HG02885 (cell line): Measurements from ENCODE around the gene OOSP2.

Experiments
- ATAC-seq: cut with Tn5 transposase; IDR thresholded peaks from one replicate; pipeline ENCODE4 v1.9.1; 2021; ENCODE audit warnings: mild to moderate bottlenecking; ENCODE audit not compliant: unreplicated experiment, poor library complexity

Gene OOSP2

DNA sequence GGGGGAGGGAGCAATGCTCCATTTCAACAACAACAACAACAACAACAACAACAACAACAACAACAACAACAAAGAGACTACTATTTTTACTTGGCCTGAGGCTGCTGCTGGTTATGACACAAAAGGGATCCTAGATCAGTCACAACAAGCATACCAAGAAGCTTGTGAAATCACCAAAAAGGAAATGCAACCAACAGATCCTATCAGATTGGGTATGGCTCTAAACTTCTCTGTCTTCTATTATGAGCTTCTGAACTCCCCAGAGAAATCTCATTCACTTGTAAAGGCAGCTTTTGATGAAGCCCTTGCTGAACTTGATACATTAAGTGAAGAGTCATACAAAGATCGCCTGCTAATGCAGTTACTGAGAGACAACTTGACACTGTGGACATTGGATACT, 37.8 kb downstream of the OOSP2 start:
- no peak for ATAC-seq

DNA sequence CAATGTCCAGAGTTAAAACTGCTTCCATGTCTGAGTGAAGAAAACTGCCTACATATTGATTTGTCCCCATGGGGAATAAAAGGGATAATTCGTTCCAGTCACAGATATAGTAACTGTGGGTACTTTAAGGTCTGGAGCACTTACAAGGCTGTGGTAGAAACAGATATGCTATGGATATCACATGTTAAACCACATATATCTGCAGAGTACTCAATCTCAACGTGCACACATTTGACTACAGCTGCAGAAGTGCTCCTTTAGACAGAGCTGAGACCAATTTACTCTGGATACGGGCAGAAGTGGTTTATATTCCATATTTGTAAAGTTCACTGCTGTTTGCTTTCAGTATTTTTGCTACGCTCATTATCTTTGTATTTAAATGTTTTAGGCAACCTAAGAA, 38.5 kb downstream of the OOSP2 start:
- ATAC-seq, result no peak

DNA sequence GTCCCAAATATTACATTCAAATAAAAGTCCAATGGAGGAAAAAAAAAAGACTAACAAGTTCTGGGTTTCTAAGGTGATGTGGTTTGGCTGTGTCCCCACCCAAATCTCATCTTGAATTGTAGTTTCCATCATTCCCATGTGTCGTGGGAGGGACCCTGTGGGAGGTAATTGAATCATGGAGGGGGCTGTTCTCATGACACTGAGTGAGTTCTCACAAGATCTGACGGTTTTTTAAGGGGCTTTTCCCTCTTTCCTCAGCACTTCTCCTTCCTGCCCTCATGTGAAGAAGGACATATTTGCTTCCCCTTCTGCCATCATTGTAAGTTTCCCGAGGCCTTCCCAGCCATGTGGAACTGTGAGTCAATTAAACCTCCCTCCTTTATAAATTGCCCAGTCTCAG, 40.3 kb downstream of the OOSP2 start:
- ATAC-seq, result no peak

DNA sequence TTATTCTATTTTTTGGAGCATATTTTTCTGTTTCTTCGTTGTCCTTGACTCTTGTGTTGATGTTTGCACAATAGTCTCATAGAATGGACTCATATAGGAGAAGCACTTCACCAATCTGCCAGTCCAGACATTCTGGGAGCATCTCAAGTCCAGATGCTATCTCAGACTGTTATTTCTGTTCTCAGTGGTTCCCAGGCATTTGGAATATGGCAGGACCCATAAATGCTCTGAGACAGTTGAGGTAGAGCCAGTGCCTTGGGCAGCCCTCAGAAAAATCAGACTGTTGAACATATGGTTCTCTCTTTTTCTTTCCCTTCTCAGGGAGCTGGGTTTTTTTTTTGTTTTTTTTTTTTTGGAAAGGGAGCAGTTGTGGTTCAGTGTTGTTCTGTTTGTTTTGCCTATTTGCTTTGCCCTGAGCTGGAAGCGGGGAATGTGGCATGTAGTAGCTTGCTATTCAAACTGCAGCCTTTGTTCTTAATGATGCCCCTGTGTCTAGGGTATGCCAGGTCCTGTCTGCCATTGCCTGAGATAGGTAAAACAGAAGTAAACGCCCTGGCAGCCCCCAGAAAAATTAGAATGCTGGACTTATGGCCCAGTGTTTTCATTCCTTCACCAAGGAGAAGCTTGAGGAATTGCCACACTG, 44.5 kb downstream of the OOSP2 start:
- no peak for ATAC-seq

DNA sequence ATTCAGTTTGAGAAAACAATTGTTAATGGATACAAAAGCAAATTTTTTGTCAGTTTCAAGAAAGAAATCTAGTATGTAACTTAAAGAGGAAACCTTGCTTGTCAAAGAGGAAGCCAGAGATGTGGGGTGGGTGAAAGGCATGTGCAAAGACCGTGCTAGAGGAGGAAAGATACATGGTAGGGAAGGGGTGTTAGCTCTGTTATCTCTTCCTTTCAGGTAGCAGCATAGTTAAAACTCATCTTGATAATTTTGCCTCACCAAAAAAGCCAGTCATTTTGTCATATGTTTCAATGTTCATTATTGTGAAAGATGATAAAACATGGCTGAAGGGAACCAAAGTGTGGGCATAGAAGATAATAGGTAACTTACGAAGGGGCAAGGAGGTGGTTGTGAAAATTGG, 45.7 kb downstream of the OOSP2 start:
- no peak for ATAC-seq

DNA sequence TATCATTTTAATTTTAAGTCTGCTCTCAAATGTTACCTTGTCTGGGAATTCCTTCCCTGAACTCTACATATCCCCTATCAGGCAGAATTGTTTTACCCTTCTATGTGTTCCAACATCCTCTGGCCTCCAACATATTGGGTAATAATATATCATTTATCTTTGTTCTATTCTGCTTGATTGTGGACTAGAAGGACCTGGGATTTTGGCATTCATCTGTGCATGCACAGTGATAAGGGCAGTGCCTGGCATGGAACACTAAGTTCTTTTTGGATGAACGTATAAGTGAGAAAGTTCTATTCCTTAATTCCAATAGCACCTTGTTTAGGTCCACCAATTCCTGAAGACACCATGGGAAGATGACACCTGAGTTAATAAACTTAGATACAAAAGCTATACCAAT, 47.0 kb downstream of the OOSP2 start:
- ATAC-seq, result no peak

DNA sequence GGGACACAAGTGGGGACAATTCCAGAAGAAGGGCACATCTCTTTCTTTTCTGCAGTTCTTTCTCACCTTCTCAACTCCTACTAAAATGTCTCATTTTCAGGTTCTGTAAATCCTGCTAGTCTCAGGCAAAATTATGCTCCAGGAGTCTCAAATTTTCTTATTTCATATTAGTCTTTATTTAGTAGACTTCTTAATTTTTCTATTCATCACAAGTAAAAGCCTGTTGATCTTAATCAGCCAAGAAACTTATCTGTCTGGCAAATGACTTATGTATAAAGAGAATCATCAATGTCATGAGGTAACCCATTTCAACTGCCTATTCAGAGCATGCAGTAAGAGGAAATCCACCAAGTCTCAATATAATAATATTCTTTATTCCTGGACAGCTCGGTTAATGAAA, 48.2 kb downstream of the OOSP2 start, which contains the start of gene MS4A2:
MS4A2 (plus strand) TSS at position 301 of the 400 bp plus-strand sequence. CDS start 102 bp downstream, outside the sequence.
- ATAC-seq, result no peak

DNA sequence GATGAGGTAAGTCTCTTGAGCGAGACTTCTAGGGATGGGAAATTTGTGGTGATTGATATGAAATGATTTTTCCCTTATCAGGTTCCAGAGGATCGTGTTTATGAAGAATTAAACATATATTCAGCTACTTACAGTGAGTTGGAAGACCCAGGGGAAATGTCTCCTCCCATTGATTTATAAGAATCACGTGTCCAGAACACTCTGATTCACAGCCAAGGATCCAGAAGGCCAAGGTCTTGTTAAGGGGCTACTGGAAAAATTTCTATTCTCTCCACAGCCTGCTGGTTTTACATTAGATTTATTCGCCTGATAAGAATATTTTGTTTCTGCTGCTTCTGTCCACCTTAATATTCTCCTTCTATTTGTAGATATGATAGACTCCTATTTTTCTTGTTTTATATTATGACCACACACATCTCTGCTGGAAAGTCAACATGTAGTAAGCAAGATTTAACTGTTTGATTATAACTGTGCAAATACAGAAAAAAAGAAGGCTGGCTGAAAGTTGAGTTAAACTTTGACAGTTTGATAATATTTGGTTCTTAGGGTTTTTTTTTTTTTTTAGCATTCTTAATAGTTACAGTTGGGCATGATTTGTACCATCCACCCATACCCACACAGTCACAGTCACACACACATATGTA, 55.4 kb downstream of the OOSP2 start:
- ATAC-seq, result no peak

DNA sequence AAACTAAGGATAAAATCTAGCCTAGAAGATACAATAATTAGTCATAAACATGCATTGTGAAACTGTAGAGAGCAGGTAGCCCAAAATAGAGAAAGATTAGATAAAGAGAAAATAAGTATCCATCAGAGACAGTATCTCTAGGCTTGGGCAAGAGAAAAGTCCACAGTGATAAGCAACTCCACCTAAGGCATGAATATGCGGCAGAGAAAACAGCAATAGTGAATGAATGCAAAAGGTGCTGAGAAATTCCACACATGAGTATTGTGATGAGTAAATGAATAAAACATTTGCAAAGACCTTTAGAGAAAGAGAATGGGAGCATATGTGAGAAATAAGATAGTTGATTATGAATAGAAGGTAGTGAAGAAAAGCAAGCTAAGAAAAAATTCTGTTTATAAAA, 57.0 kb downstream of the OOSP2 start:
- no peak for ATAC-seq
